Measurements from ENCODE around the gene AKT3. TPM values are rescaled to one million over a fixed set of nuclear protein-coding genes. Genes with fewer than 3 reads are reported as not detected.

Gene AKT3
- total RNA-seq, 1 donor from 2014 or later: 169 TPM

DNA sequence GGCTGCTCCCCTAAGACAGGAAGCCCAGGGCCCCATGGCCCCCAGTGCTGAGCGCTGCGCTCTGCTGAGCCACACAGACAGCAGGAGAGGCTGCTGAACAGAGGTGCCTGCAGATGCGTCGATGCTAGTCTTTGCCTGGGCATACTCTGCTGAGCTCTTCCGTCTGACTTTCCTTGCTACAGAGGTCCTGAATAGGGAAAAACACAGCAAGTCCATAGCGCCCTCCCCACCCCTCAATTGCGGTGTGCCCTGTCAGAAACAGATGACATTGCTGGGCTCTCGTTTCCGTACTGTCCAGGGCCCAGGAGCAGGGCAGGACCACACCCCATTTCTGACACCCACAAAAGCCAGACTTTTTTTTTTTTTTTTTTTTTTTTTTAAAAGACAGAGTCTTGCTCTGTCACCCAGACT, 341.7 kb downstream of the AKT3 start:
- Mint-ChIP-seq H3K27ac (ENCODE audit: unreplicated experiment) (peak overlapping the region; percentile 79), H3K4me3 (ENCODE audit: unreplicated experiment) (no peak overlapping the region), H3K36me3 (ENCODE audit: unreplicated experiment) (peaks cover 6% of the 10 kb centered on the region), H3K4me1 (ENCODE audit: low read depth, unreplicated experiment) (peaks cover 34% of the 10 kb centered on the region), H3K27me3 (ENCODE audit: unreplicated experiment) (no peaks in the 10 kb centered on the region), H3K9me3 (ENCODE audit: unreplicated experiment) (peaks cover 3% of the 10 kb centered on the region)
- TF ChIP-seq, protein P1, sequence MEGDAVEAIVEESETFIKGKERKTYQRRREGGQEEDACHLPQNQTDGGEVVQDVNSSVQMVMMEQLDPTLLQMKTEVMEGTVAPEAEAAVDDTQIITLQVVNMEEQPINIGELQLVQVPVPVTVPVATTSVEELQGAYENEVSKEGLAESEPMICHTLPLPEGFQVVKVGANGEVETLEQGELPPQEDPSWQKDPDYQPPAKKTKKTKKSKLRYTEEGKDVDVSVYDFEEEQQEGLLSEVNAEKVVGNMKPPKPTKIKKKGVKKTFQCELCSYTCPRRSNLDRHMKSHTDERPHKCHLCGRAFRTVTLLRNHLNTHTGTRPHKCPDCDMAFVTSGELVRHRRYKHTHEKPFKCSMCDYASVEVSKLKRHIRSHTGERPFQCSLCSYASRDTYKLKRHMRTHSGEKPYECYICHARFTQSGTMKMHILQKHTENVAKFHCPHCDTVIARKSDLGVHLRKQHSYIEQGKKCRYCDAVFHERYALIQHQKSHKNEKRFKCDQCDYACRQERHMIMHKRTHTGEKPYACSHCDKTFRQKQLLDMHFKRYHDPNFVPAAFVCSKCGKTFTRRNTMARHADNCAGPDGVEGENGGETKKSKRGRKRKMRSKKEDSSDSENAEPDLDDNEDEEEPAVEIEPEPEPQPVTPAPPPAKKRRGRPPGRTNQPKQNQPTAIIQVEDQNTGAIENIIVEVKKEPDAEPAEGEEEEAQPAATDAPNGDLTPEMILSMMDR (IDR thresholded peaks at IDR 0.05; ENCODE audit: partially characterized antibody, unreplicated experiment): no peak
- DNase-seq: no peak

DNA sequence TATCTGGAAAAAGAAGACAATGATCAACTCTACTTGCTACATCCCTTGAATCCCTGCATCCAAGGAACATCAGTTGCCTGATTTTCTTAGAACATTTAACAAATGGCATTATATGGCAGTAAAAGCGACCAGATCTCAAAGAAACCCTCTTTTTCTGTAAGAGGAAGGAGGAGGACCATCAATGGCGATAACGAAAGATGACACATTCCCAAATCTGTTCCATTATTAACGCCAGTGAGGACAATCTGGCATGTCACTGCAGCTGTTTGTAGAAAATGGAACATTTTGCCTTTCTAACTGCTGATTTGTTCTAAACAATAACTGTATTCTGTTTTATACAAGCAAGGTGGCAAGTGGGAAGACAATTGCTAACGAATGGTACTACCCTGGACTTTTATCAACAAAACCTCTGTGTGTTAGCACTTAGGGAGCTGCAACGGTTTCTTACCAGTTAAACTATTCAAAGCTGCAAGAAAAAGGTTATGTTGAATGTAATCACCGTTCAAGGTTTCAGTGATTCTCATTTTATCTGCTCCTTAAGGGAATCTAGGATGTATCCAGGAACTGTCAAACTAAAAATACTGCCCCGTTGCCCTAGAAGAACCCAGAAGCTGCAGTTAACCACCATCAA, 342.3 kb downstream of the AKT3 start:
- peak overlapping the region; percentile 79 for H3K27ac Mint-ChIP-seq (ENCODE audit: unreplicated experiment)
- peaks cover 29% of the 10 kb centered on the region for H3K4me1 Mint-ChIP-seq (ENCODE audit: low read depth, unreplicated experiment)
- TF ChIP-seq, protein P1 (IDR thresholded peaks at IDR 0.05; ENCODE audit: partially characterized antibody, unreplicated experiment): no peak
- DNase-seq: no peak
- H3K9me3 Mint-ChIP-seq (ENCODE audit: unreplicated experiment): peaks cover 3% of the 10 kb centered on the region
- no peak overlapping the region for H3K4me3 Mint-ChIP-seq (ENCODE audit: unreplicated experiment)
- H3K36me3 Mint-ChIP-seq (ENCODE audit: unreplicated experiment): peaks cover 9% of the 10 kb centered on the region
- H3K27me3 Mint-ChIP-seq (ENCODE audit: unreplicated experiment): peaks cover 2% of the 10 kb centered on the region

DNA sequence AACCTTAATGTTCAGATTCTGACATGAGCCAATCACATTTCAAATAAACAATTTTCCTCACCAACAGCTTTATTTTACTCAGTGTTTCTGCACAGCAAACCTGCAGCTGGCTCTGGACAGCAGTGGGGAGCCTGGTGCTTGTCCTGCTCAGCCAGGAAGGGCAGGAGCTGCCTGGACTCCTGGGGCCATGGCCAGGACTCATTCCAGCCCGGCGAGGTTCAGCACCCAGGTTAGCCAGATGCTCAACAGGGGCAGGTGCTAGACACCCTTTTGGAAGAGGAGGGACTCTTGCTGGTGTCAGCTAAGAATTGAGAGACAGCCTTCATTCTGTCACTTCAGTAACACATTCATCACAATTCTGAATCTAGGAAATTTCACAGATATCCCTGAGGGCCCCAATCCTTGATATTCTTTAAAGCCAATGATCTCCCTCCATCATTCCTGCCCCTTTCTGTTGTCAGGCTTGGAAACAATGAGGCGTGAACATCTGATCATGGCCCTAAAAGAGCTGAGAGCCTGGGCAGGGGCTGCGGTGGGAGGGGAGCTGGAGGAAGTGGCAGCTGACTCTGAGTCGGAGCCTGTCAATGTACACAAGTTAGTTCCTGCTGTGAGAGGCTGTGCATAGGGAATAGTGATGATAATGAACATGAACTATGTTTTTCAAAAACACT, 342.9 kb downstream of the AKT3 start:
- Mint-ChIP-seq H3K27ac (ENCODE audit: unreplicated experiment) (peak overlapping the region; percentile 79), H3K4me3 (ENCODE audit: unreplicated experiment) (no peak overlapping the region), H3K9me3 (ENCODE audit: unreplicated experiment) (peaks cover 3% of the 10 kb centered on the region), H3K36me3 (ENCODE audit: unreplicated experiment) (peaks cover 14% of the 10 kb centered on the region), H3K27me3 (ENCODE audit: unreplicated experiment) (peaks cover 2% of the 10 kb centered on the region), H3K4me1 (ENCODE audit: low read depth, unreplicated experiment) (peaks cover 28% of the 10 kb centered on the region)
- no peak for DNase-seq
- TF ChIP-seq, protein P1 (IDR thresholded peaks at IDR 0.05; ENCODE audit: partially characterized antibody, unreplicated experiment): no peak

DNA sequence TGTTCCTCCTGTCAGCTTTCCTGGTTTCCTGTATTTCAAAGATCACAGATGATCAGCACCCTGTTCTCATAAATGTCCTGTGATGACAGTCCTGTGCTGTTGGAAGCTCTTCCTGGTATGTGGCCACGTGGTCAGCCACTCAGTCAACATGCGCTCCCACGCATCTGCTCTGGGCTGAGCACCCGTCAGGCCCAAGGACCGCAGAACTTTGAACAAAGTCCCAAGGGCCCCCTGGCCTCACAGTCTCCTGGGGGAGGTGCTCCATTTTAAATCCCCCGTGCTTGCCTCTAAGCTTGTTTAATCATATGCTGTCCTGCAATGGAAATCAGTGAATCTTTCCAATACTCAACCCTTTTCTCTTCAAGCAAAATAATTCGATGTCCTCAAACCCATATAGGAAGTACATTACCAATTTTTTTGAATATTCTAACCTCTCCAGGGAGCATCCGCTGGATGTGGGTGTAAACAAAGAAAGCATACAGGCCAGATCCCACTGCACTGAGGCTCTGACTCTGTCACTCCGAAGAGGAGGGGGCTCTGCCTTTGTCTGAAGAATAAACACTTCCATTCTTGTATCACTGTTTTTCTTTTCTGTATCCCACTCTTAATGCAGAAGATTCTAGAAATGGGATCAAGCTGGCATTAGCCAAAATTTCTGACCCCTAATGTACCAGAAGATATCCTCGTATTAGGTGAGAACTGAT, 343.9 kb downstream of the AKT3 start:
- H3K27ac Mint-ChIP-seq (ENCODE audit: unreplicated experiment): peak overlapping the region; percentile 79
- no peak for DNase-seq
- TF ChIP-seq, protein P1 (IDR thresholded peaks at IDR 0.05; ENCODE audit: partially characterized antibody, unreplicated experiment): no peak
- H3K4me1 Mint-ChIP-seq (ENCODE audit: low read depth, unreplicated experiment): peaks cover 32% of the 10 kb centered on the region
- H3K36me3 Mint-ChIP-seq (ENCODE audit: unreplicated experiment): peaks cover 10% of the 10 kb centered on the region
- peak overlapping the region; percentile 34 for H3K4me3 Mint-ChIP-seq (ENCODE audit: unreplicated experiment)
- peaks cover 6% of the 10 kb centered on the region for H3K9me3 Mint-ChIP-seq (ENCODE audit: unreplicated experiment)
- H3K27me3 Mint-ChIP-seq (ENCODE audit: unreplicated experiment): peaks cover 2% of the 10 kb centered on the region

Data from glutamatergic neuron (in vitro differentiated cells).